Thymus (tissue), 11 donors: Measurements from ENCODE around the gene NREP. TPM values are rescaled to one million over a fixed set of nuclear protein-coding genes. Genes with fewer than 3 reads are reported as not detected.

Source experiments
- DNase-seq, 9 donors: peaks; one replicate each; pipeline ENCODE4 v3.0.0-alpha.2; 2013; ENCODE audit warnings: low spot score in 9 of 9, low read depth in 6 of 9, missing footprints in 1 of 9
- H3K27ac ChIP-seq, 2 donors: one replicate each; pipeline ENCODE4 v1.5.1; 2013; ENCODE audit warnings: control low read depth in 1 of 2, low read depth in 1 of 2, low read length in 1 of 2, mild to moderate bottlenecking in 1 of 2, moderate library complexity in 1 of 2
- H3K27me3 ChIP-seq, 2 donors: one replicate each; pipeline ENCODE4 v1.5.1; 2013; ENCODE audit warnings: low read length in 1 of 2; ENCODE audit not compliant: control insufficient read depth in 2 of 2, insufficient read depth in 1 of 2
- H3K36me3 ChIP-seq, 2 donors: one replicate each; pipeline ENCODE4 v1.5.1; 2013; ENCODE audit warnings: low read length in 1 of 2, mild to moderate bottlenecking in 1 of 2, moderate library complexity in 1 of 2; ENCODE audit not compliant: control insufficient read depth in 2 of 2, insufficient read depth in 2 of 2
- H3K4me1 ChIP-seq, 2 donors: one replicate each; pipeline ENCODE4 v1.5.1; 2013; ENCODE audit warnings: low read length in 2 of 2; ENCODE audit not compliant: control insufficient read depth in 2 of 2, insufficient read depth in 2 of 2
- H3K4me3 ChIP-seq, 2 donors: one replicate each; pipeline ENCODE4 v1.5.1; 2013; ENCODE audit warnings: low read length in 2 of 2, control low read depth in 1 of 2, mild to moderate bottlenecking in 1 of 2
- H3K9me3 ChIP-seq, 2 donors: one replicate each; pipeline ENCODE4 v1.5.1; 2013; ENCODE audit warnings: low read length in 1 of 2, mild to moderate bottlenecking in 1 of 2; ENCODE audit not compliant: control insufficient read depth in 2 of 2, insufficient read depth in 1 of 2
- WGBS: extraction: QIAGEN DNeasy Blood & Tissue Kit; methylation state at CpG from one replicate; pipeline ENCODE4 v1.1.7; 2013; 5-methylcytosine and 5-hydroxymethylcytosine counted together
- polyA plus RNA-seq: library from polyadenylated mRNA; stranded (reverse); fragments of 200-250 nt; gene quantifications from one replicate; pipeline ENCODE4 v1.2.3, GENCODE V29; 2013
- total RNA-seq: library from RNA; stranded (reverse); fragments of 120-200 nt; gene quantifications from one replicate; pipeline ENCODE4 v1.2.4, GENCODE V29; 2013
- donor health status: healthy.

NREP gene
- total and polyA plus RNA-seq, 2 donors: 76.6 to 173 TPM

DNA sequence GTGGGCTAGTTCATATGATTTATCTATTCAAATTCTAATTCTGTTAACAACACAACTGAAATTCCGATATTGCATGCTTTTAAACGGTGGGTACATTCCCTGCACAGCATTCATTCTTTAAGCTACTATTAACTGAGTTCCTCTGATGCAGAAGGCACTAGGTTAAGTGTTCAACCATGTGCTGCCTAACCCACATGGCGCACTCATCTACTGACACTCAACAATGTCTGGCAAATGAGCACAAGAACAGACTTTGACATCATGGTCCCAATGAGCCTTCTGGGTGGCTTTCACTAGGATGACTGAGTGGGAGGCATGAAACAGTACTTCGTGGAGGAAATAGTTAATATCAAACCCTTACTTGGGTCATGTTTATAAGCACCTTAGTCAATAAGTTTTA lies 10.2 kb downstream of the NREP start:
- no peak for DNase-seq
- 96% methylated on average over 4 of the region's 4 CpGs for WGBS
- peaks cover 29 to 36% of the 10 kb centered on the region in 2 donors for H3K4me1 ChIP-seq

DNA sequence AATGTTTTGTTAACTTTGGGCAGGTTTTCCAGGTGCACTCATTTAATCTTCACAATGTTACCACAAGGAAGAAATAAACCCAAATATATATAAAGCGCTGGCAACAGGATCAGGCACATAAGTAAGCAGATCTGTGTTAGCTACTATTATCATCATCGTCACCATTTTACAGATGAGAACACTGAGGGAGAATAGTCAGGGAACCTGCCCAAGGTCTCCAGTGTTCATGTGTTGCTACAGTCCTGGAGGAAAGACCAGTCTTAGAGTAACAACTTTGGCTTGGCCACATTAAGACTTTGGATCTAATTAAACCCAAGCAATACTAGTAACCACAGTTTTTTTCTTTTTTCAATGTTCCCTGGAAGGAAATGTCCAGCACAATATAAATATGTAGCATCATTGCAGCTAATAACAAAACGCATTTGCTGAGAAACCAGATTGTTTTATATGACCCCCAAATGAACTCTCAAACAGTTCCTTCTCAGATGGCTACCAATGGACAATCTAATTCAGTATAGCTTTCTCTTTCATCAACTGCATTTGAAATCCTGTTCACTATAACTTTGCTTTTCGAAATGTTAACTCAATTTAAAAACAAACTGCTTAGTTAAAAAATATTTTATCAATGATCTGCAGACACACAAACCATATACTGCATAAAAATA lies 11.8 kb downstream of the NREP start:
- peak overlapping the region in 1 of 2 donors; percentile 7 for H3K27ac ChIP-seq
- H3K36me3 ChIP-seq: peaks cover 7 to 33% of the 10 kb centered on the region in 2 donors
- peaks cover 37 to 42% of the 10 kb centered on the region in 2 donors for H3K4me1 ChIP-seq
- H3K27me3 ChIP-seq: no peaks in the 10 kb centered on the region
- no peak for DNase-seq
- 96% methylated on average over 4 of the region's 4 CpGs for WGBS
- no peaks in the 10 kb centered on the region for H3K9me3 ChIP-seq
- H3K4me3 ChIP-seq: no peak overlapping the region

More for the DNA sequence above, 10.2 kb downstream of the NREP start:
- Histone ChIP-seq H3K9me3 (no peaks in the 10 kb centered on the region), H3K4me3 (no peak overlapping the region), H3K36me3 (peaks cover 7 to 38% of the 10 kb centered on the region in 2 donors), H3K27me3 (no peaks in the 10 kb centered on the region), H3K27ac (no peak overlapping the region)

DNA sequence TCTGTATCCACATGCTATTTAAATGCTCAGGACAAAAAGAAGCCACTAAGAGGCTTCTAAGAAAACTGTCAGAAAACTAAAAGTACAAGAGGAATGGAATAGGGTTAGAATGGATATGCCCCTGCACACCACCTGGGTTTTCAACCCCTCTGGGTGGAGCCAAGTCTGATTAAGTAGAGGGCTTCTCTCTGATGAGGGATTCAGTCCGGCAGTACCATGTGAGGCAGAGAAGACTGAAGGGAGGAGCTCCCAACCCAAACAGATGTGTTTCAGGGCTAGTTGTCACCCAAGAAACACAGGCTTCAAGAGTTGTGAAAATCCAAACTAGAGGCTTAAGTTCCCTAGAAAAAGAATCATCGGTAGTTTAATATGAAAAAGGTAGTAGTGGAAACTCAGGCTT lies 12.5 kb downstream of the NREP start:
- Histone ChIP-seq H3K27ac (peak overlapping the region; percentile 7 to 56), H3K4me1 (peaks cover 34 to 38% of the 10 kb centered on the region in 2 donors)
- 51% methylated on average over 2 of the region's 2 CpGs for WGBS

GRCh38 chr5:111743988-111744387 lies 13.0 kb downstream of the NREP start:
- Histone ChIP-seq H3K4me3 (no peak overlapping the region), H3K27ac (peak overlapping the region in 1 of 2 donors; percentile 94), H3K27me3 (no peaks in the 10 kb centered on the region), H3K4me1 (peaks cover 38 to 42% of the 10 kb centered on the region in 2 donors), H3K9me3 (no peaks in the 10 kb centered on the region), H3K36me3 (peaks cover 0 to 21% of the 10 kb centered on the region in 2 donors)
- DNase-seq: no peak
- WGBS: 92% methylated on average over 2 of the region's 2 CpGs

More for the DNA sequence above, 12.5 kb downstream of the NREP start:
- Histone ChIP-seq H3K4me3 (no peak overlapping the region), H3K27me3 (no peaks in the 10 kb centered on the region), H3K9me3 (no peaks in the 10 kb centered on the region), H3K36me3 (peaks cover 1 to 25% of the 10 kb centered on the region in 2 donors)
- peak in 3 of 9 donors; percentile 20 to 56 (median 25) for DNase-seq

DNA sequence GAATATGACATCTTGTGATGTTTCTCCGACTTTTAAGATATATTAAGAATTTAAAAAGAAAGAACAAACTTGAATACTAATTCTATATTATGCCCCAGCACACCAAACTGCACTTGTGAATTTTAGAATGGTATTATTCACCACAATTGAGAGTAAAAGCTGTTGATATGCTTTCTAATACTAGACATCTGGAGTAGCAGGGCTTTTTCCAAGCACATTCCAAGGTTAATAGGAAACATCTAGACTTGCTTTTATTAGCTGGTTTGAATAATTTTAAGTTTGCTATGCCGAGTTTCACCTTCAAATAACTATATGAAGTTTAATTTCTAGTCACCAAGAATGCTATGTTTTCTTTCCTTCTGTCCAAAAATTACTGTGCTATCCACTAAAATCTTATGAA lies 13.5 kb downstream of the NREP start:
- Histone ChIP-seq H3K36me3 (peaks cover 0 to 18% of the 10 kb centered on the region in 2 donors), H3K27me3 (no peaks in the 10 kb centered on the region), H3K27ac (peak overlapping the region in 1 of 2 donors; percentile 94), H3K4me3 (no peak overlapping the region), H3K9me3 (no peaks in the 10 kb centered on the region), H3K4me1 (peaks cover 42 to 47% of the 10 kb centered on the region in 2 donors)
- no peak for DNase-seq
- 91% methylated on average over 2 of the region's 2 CpGs for WGBS

- DNase-seq: peak in 5 of 9 donors; percentile 44 to 77 (median 50)
- WGBS: 25% methylated on average over 10 of the region's 10 CpGs
- H3K4me1 ChIP-seq: peaks cover 43 to 46% of the 10 kb centered on the region in 2 donors
These were observed 14.6 kb downstream of the NREP start for GRCh38 chr5:111742177-111742994.

DNA sequence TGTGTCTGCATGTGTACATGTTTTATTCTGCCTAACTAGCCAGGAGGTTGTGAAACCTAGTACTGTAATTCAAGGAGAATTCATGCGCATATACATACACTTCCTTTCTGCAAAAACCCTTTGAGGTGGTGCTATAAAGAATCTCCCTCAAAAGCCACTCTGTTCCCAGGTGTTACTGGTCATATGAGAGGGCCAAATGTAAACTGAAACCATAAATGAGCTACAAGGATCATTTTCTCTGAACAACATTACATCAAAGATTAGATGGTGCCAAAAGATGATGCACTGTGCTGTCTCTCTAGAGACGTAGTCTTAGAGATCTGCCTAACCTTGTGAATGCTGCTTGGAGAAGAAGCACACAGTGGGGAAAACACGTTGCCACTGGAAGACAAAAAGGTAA lies 15.7 kb downstream of the NREP start:
- Histone ChIP-seq H3K36me3 (peaks cover 0 to 8% of the 10 kb centered on the region in 2 donors), H3K4me3 (peak overlapping the region; percentile 11), H3K27ac (peak overlapping the region; percentile 74 to 94), H3K9me3 (no peaks in the 10 kb centered on the region), H3K27me3 (no peaks in the 10 kb centered on the region), H3K4me1 (peaks cover 43 to 50% of the 10 kb centered on the region in 2 donors)
- WGBS: 4% methylated on average over 3 of the region's 3 CpGs
- DNase-seq: peak in 5 of 9 donors; percentile 59 to 84 (median 61)

More at GRCh38 chr5:111742177-111742994, 14.6 kb downstream of the NREP start:
- Histone ChIP-seq H3K36me3 (peaks cover 0 to 8% of the 10 kb centered on the region in 2 donors), H3K27ac (peak overlapping the region; percentile 71 to 94), H3K27me3 (no peaks in the 10 kb centered on the region), H3K9me3 (no peaks in the 10 kb centered on the region), H3K4me3 (peak overlapping the region; percentile 11)

GRCh38 chr5:111739416-111739815 lies 17.6 kb downstream of the NREP start:
- no peak for DNase-seq
- Histone ChIP-seq H3K4me3 (no peak overlapping the region), H3K36me3 (peaks cover 0 to 21% of the 10 kb centered on the region in 2 donors), H3K27me3 (no peaks in the 10 kb centered on the region), H3K4me1 (peaks cover 35 to 44% of the 10 kb centered on the region in 2 donors), H3K9me3 (no peaks in the 10 kb centered on the region), H3K27ac (peak overlapping the region in 1 of 2 donors; percentile 77)
- 89% methylated on average over 3 of the region's 3 CpGs for WGBS

DNA sequence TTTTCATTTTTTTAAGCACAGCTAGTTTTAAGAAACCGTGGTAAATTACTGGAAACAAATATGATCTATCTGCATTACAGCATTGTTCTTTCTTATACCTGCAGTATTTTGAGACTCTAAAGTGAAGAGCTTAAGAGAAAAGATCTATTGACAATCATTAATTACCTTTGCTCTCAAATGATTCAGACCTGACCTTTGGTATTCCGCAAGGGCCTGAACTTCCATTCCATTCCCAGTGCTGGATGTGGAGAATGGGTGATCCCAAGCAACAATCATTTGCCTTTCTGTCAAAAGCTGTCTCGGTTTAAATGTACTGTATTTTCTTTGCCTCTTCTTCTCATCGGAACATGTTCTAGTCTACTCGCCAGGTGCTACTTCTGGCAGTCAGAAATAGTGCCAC lies 18.9 kb downstream of the NREP start:
- Histone ChIP-seq H3K4me3 (no peak overlapping the region), H3K27me3 (no peaks in the 10 kb centered on the region), H3K36me3 (peaks cover 2 to 34% of the 10 kb centered on the region in 2 donors), H3K27ac (peak overlapping the region in 1 of 2 donors; percentile 77), H3K4me1 (peaks cover 34 to 47% of the 10 kb centered on the region in 2 donors), H3K9me3 (no peaks in the 10 kb centered on the region)
- peak in 2 of 9 donors; percentile 28 to 55 for DNase-seq
- WGBS: 78% methylated on average over 5 of the region's 5 CpGs
